Mesendoderm (in vitro differentiated cells): Measurements from ENCODE around the gene ARHGAP42.

Source experiments
- DNase-seq: peaks from one replicate; pipeline ENCODE4 v3.0.0; 2013
- H2AK5ac ChIP-seq: 2 replicates; pipeline ENCODE4 v1.6.1; 2013; ENCODE audit warnings: low read length, inconsistent platforms
- H2BK120ac ChIP-seq: 2 replicates; pipeline ENCODE4 v1.6.1; 2013; ENCODE audit warnings: low read depth, mild to moderate bottlenecking, low read length, moderate library complexity, mixed read lengths
- H2BK15ac ChIP-seq: replicated peaks from 2 replicates; pipeline ENCODE4 v1.6.1; 2013; ENCODE audit warnings: low read depth, mild to moderate bottlenecking, moderate library complexity
- H2BK5ac ChIP-seq: 2 replicates; pipeline ENCODE4 v1.6.1; 2013; ENCODE audit warnings: low read length, inconsistent platforms
- H3K18ac ChIP-seq: 2 replicates; pipeline ENCODE4 v1.6.1; 2013; ENCODE audit warnings: mild to moderate bottlenecking, low read length, mixed read lengths
- H3K23ac ChIP-seq: one replicate; pipeline ENCODE4 v1.6.1; 2013; ENCODE audit warnings: low read length
- H3K27ac ChIP-seq: 2 replicates; pipeline ENCODE4 v1.5.1; 2013; ENCODE audit warnings: low read depth, mild to moderate bottlenecking, inconsistent platforms, low read length, moderate library complexity
- H3K27me3 ChIP-seq: 2 replicates; pipeline ENCODE4 v1.6.1; 2013; ENCODE audit warnings: low read length, control low read depth, mild to moderate bottlenecking, inconsistent platforms; ENCODE audit not compliant: insufficient read depth, poor library complexity
- H3K36me3 ChIP-seq: 2 replicates; pipeline ENCODE4 v1.6.1; 2013; ENCODE audit warnings: low read length, inconsistent platforms; ENCODE audit not compliant: control insufficient read depth, insufficient read depth
- H3K4ac ChIP-seq: one replicate; pipeline ENCODE4 v1.6.1; 2013; ENCODE audit warnings: low read depth, mild to moderate bottlenecking, low read length, moderate library complexity
- H3K4me1 ChIP-seq: 2 replicates; pipeline ENCODE4 v1.6.1; 2013; ENCODE audit warnings: low read depth, low read length, inconsistent platforms; ENCODE audit not compliant: control insufficient read depth
- H3K4me2 ChIP-seq: 2 replicates; pipeline ENCODE4 v1.6.1; 2013; ENCODE audit warnings: low read length
- H3K4me3 ChIP-seq: 2 replicates; pipeline ENCODE4 v1.5.1; 2013; ENCODE audit warnings: mild to moderate bottlenecking, low read length
- H3K56ac ChIP-seq: one replicate; pipeline ENCODE4 v1.6.1; 2013; ENCODE audit warnings: low read length
- H3K79me1 ChIP-seq: 2 replicates; pipeline ENCODE4 v1.6.1; 2013; ENCODE audit warnings: low read length, inconsistent platforms
- H3K79me2 ChIP-seq: 2 replicates; pipeline ENCODE4 v1.6.1; 2013; ENCODE audit warnings: mild to moderate bottlenecking, low read length; ENCODE audit not compliant: control insufficient read depth, insufficient read depth
- H3K9ac ChIP-seq: 2 replicates; pipeline ENCODE4 v1.6.1; 2013; ENCODE audit warnings: low read length, inconsistent platforms
- H4K5ac ChIP-seq: one replicate; pipeline ENCODE4 v1.6.1; 2013; ENCODE audit warnings: low read length
- H4K8ac ChIP-seq: one replicate; pipeline ENCODE4 v1.6.1; 2013; ENCODE audit warnings: low read depth, mild to moderate bottlenecking, control low read depth, low read length, moderate library complexity
- WGBS: extraction: QIAGEN DNeasy Blood & Tissue Kit; methylation state at CpG from one replicate; pipeline ENCODE4 v1.1.7; 2013; ENCODE audit warnings: low lambda C conversion rate, missing lambda C conversion rate; ENCODE audit not compliant: insufficient coverage; ENCODE audit errors: extremely low coverage; 5-methylcytosine and 5-hydroxymethylcytosine counted together

Gene ARHGAP42

GRCh38 chr11:101028644-101029043 is 341.6 kb downstream of the ARHGAP42 start:
- H3K4ac ChIP-seq: no peak overlapping the region
- H3K79me1 ChIP-seq: no peaks in the 10 kb centered on the region
- no peaks in the 10 kb centered on the region for H3K27me3 ChIP-seq
- no peak overlapping the region for H3K27ac ChIP-seq
- H2BK15ac ChIP-seq: no peak overlapping the region
- DNase-seq: no peak
- H3K23ac ChIP-seq: no peak overlapping the region
- no peak overlapping the region for H2BK5ac ChIP-seq
- H2BK120ac ChIP-seq: no peak overlapping the region
- H3K4me1 ChIP-seq: no peaks in the 10 kb centered on the region
- no peak overlapping the region for H3K9ac ChIP-seq
- no peaks in the 10 kb centered on the region for H3K36me3 ChIP-seq
- no peak overlapping the region for H3K56ac ChIP-seq
- no peaks in the 10 kb centered on the region for H3K79me2 ChIP-seq
- H4K5ac ChIP-seq: no peak overlapping the region
- no peak overlapping the region for H3K4me2 ChIP-seq
- H4K8ac ChIP-seq: no peak overlapping the region
- no CpG with 5 or more reads among the region's 1 CpG for WGBS
- no peak overlapping the region for H3K4me3 ChIP-seq
- no peak overlapping the region for H3K18ac ChIP-seq
- no peak overlapping the region for H2AK5ac ChIP-seq

- Histone ChIP-seq H3K23ac (no peak overlapping the region), H3K27me3 (no peaks in the 10 kb centered on the region), H3K4me3 (no peak overlapping the region), H2BK120ac (no peak overlapping the region), H3K36me3 (no peaks in the 10 kb centered on the region), H3K79me1 (no peaks in the 10 kb centered on the region), H3K9ac (no peak overlapping the region), H3K4me1 (no peaks in the 10 kb centered on the region), H2BK5ac (no peak overlapping the region), H3K4me2 (no peak overlapping the region), H3K56ac (no peak overlapping the region), H2AK5ac (no peak overlapping the region), H4K5ac (no peak overlapping the region), H4K8ac (no peak overlapping the region), H3K79me2 (no peaks in the 10 kb centered on the region), H3K18ac (no peak overlapping the region), H3K4ac (no peak overlapping the region), H3K27ac (no peak overlapping the region), H2BK15ac (no peak overlapping the region)
- no peak for DNase-seq
- no CpG with 5 or more reads among the region's 3 CpGs for WGBS
These were observed 342.9 kb downstream of the ARHGAP42 start for GRCh38 chr11:101030015-101030414.

DNA sequence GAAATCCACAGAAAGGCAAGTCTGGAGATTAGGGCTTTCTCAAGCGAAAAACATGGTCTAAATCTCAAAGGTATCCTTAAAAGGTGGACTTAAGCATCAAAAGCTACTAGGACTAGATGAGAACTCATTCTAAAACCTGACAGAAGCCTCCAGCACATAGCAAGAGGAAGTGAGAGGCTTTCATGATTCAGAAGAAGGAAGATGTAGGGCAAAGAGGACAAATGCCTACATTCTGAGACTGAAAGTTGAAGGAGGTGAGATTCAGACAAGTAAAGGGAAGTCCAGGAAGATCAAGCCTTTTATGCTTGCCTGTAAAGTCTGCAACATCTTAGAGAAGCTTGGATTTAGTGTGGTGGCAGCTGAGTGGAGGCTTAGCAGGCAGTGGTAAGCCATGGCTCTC is 343.6 kb downstream of the ARHGAP42 start:
- no peak overlapping the region for H2BK15ac ChIP-seq
- H3K36me3 ChIP-seq: no peaks in the 10 kb centered on the region
- no peak overlapping the region for H3K4me3 ChIP-seq
- no peak overlapping the region for H2AK5ac ChIP-seq
- H4K8ac ChIP-seq: no peak overlapping the region
- DNase-seq: no peak
- no peaks in the 10 kb centered on the region for H3K79me2 ChIP-seq
- H3K9ac ChIP-seq: no peak overlapping the region
- no peak overlapping the region for H2BK120ac ChIP-seq
- H3K4ac ChIP-seq: no peak overlapping the region
- no peaks in the 10 kb centered on the region for H3K79me1 ChIP-seq
- no peak overlapping the region for H3K56ac ChIP-seq
- no peaks in the 10 kb centered on the region for H3K27me3 ChIP-seq
- WGBS: no CpG with 5 or more reads among the region's 1 CpG
- no peaks in the 10 kb centered on the region for H3K4me1 ChIP-seq
- H3K4me2 ChIP-seq: no peak overlapping the region
- no peak overlapping the region for H4K5ac ChIP-seq
- H3K18ac ChIP-seq: no peak overlapping the region
- H2BK5ac ChIP-seq: no peak overlapping the region
- no peak overlapping the region for H3K23ac ChIP-seq
- H3K27ac ChIP-seq: no peak overlapping the region

DNA sequence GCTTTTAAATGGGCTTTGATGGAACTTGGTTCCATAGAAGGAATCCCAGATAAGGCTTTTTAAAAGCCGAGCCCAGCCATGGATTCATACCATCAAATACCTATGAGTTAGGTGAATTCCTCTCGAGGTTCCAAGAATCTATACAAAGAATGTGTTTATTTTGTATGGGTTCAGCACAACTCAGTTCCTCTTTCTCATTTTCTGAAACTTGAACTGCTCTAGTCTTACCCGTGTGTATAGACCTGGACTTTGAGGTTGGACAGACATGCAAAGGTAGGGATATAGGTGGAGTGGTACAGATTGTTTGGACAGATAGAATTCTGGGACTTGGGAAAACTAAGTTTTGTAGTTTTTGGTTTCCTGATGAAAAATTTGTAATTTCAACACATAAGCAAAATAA is 344.6 kb downstream of the ARHGAP42 start:
- Histone ChIP-seq H3K4me2 (no peak overlapping the region), H3K4me1 (no peaks in the 10 kb centered on the region), H2BK15ac (no peak overlapping the region), H3K36me3 (no peaks in the 10 kb centered on the region), H4K5ac (no peak overlapping the region), H2BK5ac (no peak overlapping the region), H2BK120ac (no peak overlapping the region), H3K27me3 (no peaks in the 10 kb centered on the region), H3K4me3 (no peak overlapping the region), H2AK5ac (no peak overlapping the region), H3K9ac (no peak overlapping the region), H3K56ac (no peak overlapping the region), H4K8ac (no peak overlapping the region), H3K79me1 (no peaks in the 10 kb centered on the region), H3K4ac (no peak overlapping the region), H3K79me2 (no peaks in the 10 kb centered on the region), H3K23ac (no peak overlapping the region), H3K27ac (no peak overlapping the region), H3K18ac (no peak overlapping the region)
- no peak for DNase-seq
- no CpG with 5 or more reads among the region's 3 CpGs for WGBS

- Histone ChIP-seq H4K8ac (no peak overlapping the region), H3K27ac (no peak overlapping the region), H3K23ac (no peak overlapping the region), H3K9ac (no peak overlapping the region), H3K27me3 (no peaks in the 10 kb centered on the region), H3K4ac (no peak overlapping the region), H3K4me2 (no peak overlapping the region), H3K4me1 (no peaks in the 10 kb centered on the region), H3K56ac (no peak overlapping the region), H3K18ac (no peak overlapping the region), H3K4me3 (no peak overlapping the region), H3K79me1 (no peaks in the 10 kb centered on the region), H2BK5ac (no peak overlapping the region), H3K36me3 (no peaks in the 10 kb centered on the region), H2AK5ac (no peak overlapping the region), H3K79me2 (no peaks in the 10 kb centered on the region), H2BK15ac (no peak overlapping the region), H2BK120ac (no peak overlapping the region), H4K5ac (no peak overlapping the region)
- no peak for DNase-seq
These were observed 345.9 kb downstream of the ARHGAP42 start for GRCh38 chr11:101032991-101033390.

DNA sequence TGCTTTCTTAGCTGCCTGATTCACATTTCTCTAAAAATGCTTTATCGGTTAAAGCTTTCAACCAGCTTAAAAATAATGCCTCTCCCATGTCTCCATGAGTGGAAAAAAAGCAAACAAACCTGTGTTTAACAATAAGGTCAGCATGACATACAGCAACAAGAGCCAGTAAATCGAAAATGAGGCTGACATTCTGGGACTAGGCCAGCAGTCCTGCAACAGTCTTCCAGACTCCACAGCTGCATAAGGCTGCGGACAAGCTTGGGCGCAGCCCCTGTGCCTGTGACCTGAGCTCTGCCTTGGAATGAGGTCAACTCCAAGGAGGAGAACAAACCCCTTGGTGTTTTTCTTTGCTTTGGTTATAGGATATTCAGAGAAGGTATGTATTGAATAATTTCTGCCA is 347.0 kb downstream of the ARHGAP42 start:
- no CpG with 5 or more reads among the region's 4 CpGs for WGBS
- Histone ChIP-seq H3K4me1 (no peaks in the 10 kb centered on the region), H3K27ac (no peak overlapping the region)

More for the DNA sequence above, 347.0 kb downstream of the ARHGAP42 start:
- H4K5ac ChIP-seq: no peak overlapping the region
- no peak for DNase-seq
- H3K79me2 ChIP-seq: no peaks in the 10 kb centered on the region
- H3K4me3 ChIP-seq: no peak overlapping the region
- no peaks in the 10 kb centered on the region for H3K79me1 ChIP-seq
- H3K56ac ChIP-seq: no peak overlapping the region
- H3K4ac ChIP-seq: no peak overlapping the region
- no peak overlapping the region for H4K8ac ChIP-seq
- no peaks in the 10 kb centered on the region for H3K27me3 ChIP-seq
- no peak overlapping the region for H2BK120ac ChIP-seq
- no peak overlapping the region for H3K9ac ChIP-seq
- H3K18ac ChIP-seq: no peak overlapping the region
- H2BK5ac ChIP-seq: no peak overlapping the region
- H3K36me3 ChIP-seq: no peaks in the 10 kb centered on the region
- H2AK5ac ChIP-seq: no peak overlapping the region
- H2BK15ac ChIP-seq: no peak overlapping the region
- no peak overlapping the region for H3K23ac ChIP-seq
- no peak overlapping the region for H3K4me2 ChIP-seq
